ENCODE data around the gene CFAP299.

GRCh38 chr4:80446248-80446647 is 110.7 kb downstream of the CFAP299 start:
- no peak for TF ChIP-seq EZH2phosphoT487 (IDR thresholded peaks at IDR 0.05; ENCODE audit: borderline replicate concordance)
- no peak for TF ChIP-seq CTCF (conservative IDR thresholded peaks at IDR 0.05; ENCODE audit: low read length)

All from Loucy (cell line).